Naive thymus-derived CD4-positive, alpha-beta T cell (primary cell): ENCODE results near the gene PMP22. TPM values are rescaled to one million over a fixed set of nuclear protein-coding genes. Genes with fewer than 3 reads are reported as not detected.
"Not testable (repeated sequence)": the region's sequence is repeated elsewhere in the genome, so short reads cannot be mapped to it uniquely, and the experiment has no call there.

Source experiments
- ATAC-seq: fragments of 150-1000 bp; cut with Tn5 transposase; 2 replicates; pipeline ENCODE4 v1.10.0; 2021; ENCODE audit warnings: mild to moderate bottlenecking, moderate library complexity
- CTCF ChIA-PET: fragments of 350-600 bp; sonication (Branson Sonifier 250); formaldehyde crosslinking; loops from one replicate; lab custom pipeline; 2021; ENCODE audit warnings: antibody characterized with exemption; lab: Charles Lee
- POLR2A ChIA-PET: fragments of 350-600 bp; sonication (Branson Sonifier 250); formaldehyde crosslinking; loops from one replicate; lab custom pipeline; 2021; ENCODE audit warnings: antibody characterized with exemption, inconsistent platforms; lab: Charles Lee
- DNase-seq, 9 donors: peaks; one replicate each; pipeline versions ENCODE4 v3.0.0 to v3.0.0-alpha.2; 2020 to 2022; ENCODE audit warnings: mixed read lengths in 1 of 9
- H3K27ac ChIP-seq: one replicate; pipeline ENCODE4 v1.7.0; 2013; ENCODE audit warnings: mild to moderate bottlenecking, low read depth, low read length, moderate library complexity
- H3K27me3 ChIP-seq, 2 donors: one replicate each; pipeline ENCODE4 v1.7.0; 2013; ENCODE audit warnings: low read length in 2 of 2, mild to moderate bottlenecking in 2 of 2, moderate library complexity in 2 of 2; ENCODE audit not compliant: control insufficient read depth in 2 of 2, insufficient read depth in 2 of 2
- H3K36me3 ChIP-seq, 3 experiments: 1 replicate in 2 of 3; 2 replicates in 1 of 3; pipeline ENCODE4 v1.7.0; 2013; ENCODE audit warnings: low read length in 3 of 3, mild to moderate bottlenecking in 3 of 3, moderate library complexity in 1 of 3; ENCODE audit not compliant: insufficient read depth in 3 of 3, control insufficient read depth in 2 of 3
- H3K4me1 ChIP-seq, 2 donors: one replicate each; pipeline ENCODE4 v1.7.0; 2013; ENCODE audit warnings: low read length in 2 of 2, mild to moderate bottlenecking in 2 of 2, moderate library complexity in 1 of 2; ENCODE audit not compliant: control insufficient read depth in 2 of 2, insufficient read depth in 2 of 2
- H3K4me3 ChIP-seq: 2 replicates; pipeline ENCODE4 v1.7.0; 2013; ENCODE audit warnings: mild to moderate bottlenecking, low read length
- H3K9me3 ChIP-seq, 3 experiments: 1 replicate in 2 of 3; 2 replicates in 1 of 3; pipeline ENCODE4 v1.7.0; 2013; ENCODE audit warnings: low read length in 3 of 3; ENCODE audit not compliant: control insufficient read depth in 2 of 3
- H3K27ac Mint-ChIP-seq, 9 donors: one replicate each; pipeline ENCODE4 v1.8.0; 2020 to 2022; ENCODE audit warnings: mixed read lengths in 9 of 9, mild to moderate bottlenecking in 8 of 9, moderate library complexity in 5 of 9, inconsistent platforms in 2 of 9
- H3K27me3 Mint-ChIP-seq, 5 donors: one replicate each; pipeline ENCODE4 v1.8.0; 2021 to 2022; ENCODE audit warnings: mixed read lengths in 5 of 5, mild to moderate bottlenecking in 1 of 5
- H3K36me3 Mint-ChIP-seq, 5 donors: one replicate each; pipeline ENCODE4 v1.8.0; 2020 to 2022; ENCODE audit warnings: mixed read lengths in 5 of 5, mild to moderate bottlenecking in 3 of 5, inconsistent platforms in 1 of 5
- H3K4me1 Mint-ChIP-seq, 7 donors: one replicate each; pipeline ENCODE4 v1.8.0; 2020 to 2022; ENCODE audit warnings: mixed read lengths in 7 of 7, mild to moderate bottlenecking in 3 of 7, inconsistent platforms in 1 of 7
- H3K4me3 Mint-ChIP-seq, 10 donors: one replicate each; pipeline ENCODE4 v1.8.0; 2020 to 2022; ENCODE audit warnings: mild to moderate bottlenecking in 10 of 10, mixed read lengths in 10 of 10, moderate library complexity in 6 of 10, inconsistent platforms in 2 of 10
- H3K9me3 Mint-ChIP-seq, 11 donors: one replicate each; pipeline ENCODE4 v1.8.0; 2020 to 2022; ENCODE audit warnings: mixed read lengths in 11 of 11, mild to moderate bottlenecking in 4 of 11, inconsistent platforms in 1 of 11, moderate library complexity in 1 of 11
- intact Hi-C, 2 donors: fragments of 100-400 bp; cut with micrococcal nuclease; formaldehyde crosslinking; loops; one replicate each; pipeline ENCODE4 v1.15.1; 2023
- polyA plus RNA-seq, 2 donors: library from polyadenylated mRNA; unstranded; fragments of 300-500 nt; fragmentation: Illumina TruSeq; gene quantifications; one replicate each; pipeline ENCODE4 v1.2.3, GENCODE V29; 2021
- total RNA-seq, 6 experiments: library from RNA in 5 of 6; stranded (reverse) in 5 of 6; gene quantifications; 1 replicate in 5 of 6; 2 replicates in 1 of 6; pipeline ENCODE4 v1.2.3 and lab custom pipeline; 2021 to 2026

Gene PMP22
- total and polyA plus RNA-seq, 7 experiments from 2014 or later = 0.40 to 2.3 (median 1.3) TPM; not detected in 3

GRCh38 chr17:15232517-15232915 is 32.6 kb downstream of the PMP22 start:
- Mint-ChIP-seq H3K27me3 (peaks cover 0 to 10% (median 5%) of the 10 kb centered on the region in 5 donors), H3K9me3 (no peaks in the 10 kb centered on the region), H3K4me1 (peaks cover 0 to 11% (median 7%) of the 10 kb centered on the region in 7 donors), H3K36me3 (no peaks in the 10 kb centered on the region), H3K27ac (no peak overlapping the region), H3K4me3 (no peak overlapping the region)
- ATAC-seq (no peak), DNase-seq (no peak)
- no peaks in the 10 kb centered on the region for H3K27me3 ChIP-seq
- H3K36me3 ChIP-seq = no peaks in the 10 kb centered on the region
- H3K27ac ChIP-seq = no peak overlapping the region
- no peaks in the 10 kb centered on the region for H3K9me3 ChIP-seq
- POLR2A ChIA-PET = no interaction called here
- H3K4me3 ChIP-seq = no peak overlapping the region
- H3K4me1 ChIP-seq = no peaks in the 10 kb centered on the region
- CTCF ChIA-PET = no interaction called here
- intact Hi-C loops = no loop called here

GRCh38 chr17:15231851-15232516 is 33.1 kb downstream of the PMP22 start:
- Mint-ChIP-seq H3K9me3 (no peaks in the 10 kb centered on the region), H3K27ac (no peak overlapping the region), H3K27me3 (peaks cover 0 to 12% (median 5%) of the 10 kb centered on the region in 5 donors), H3K4me3 (no peak overlapping the region), H3K4me1 (peaks cover 0 to 8% (median 7%) of the 10 kb centered on the region in 7 donors), H3K36me3 (no peaks in the 10 kb centered on the region)
- H3K36me3 ChIP-seq = no peaks in the 10 kb centered on the region
- ChIA-PET POLR2A (no interaction called here), CTCF (no interaction called here)
- no peaks in the 10 kb centered on the region for H3K27me3 ChIP-seq
- no peak for DNase-seq
- no peak overlapping the region for H3K27ac ChIP-seq
- H3K9me3 ChIP-seq = no peaks in the 10 kb centered on the region
- no peaks in the 10 kb centered on the region for H3K4me1 ChIP-seq
- ATAC-seq = no peak
- H3K4me3 ChIP-seq = no peak overlapping the region
- intact Hi-C loops = no loop called here

- no peak overlapping the region for H3K27ac ChIP-seq
- H3K36me3 ChIP-seq = no peaks in the 10 kb centered on the region
- no peaks in the 10 kb centered on the region for H3K4me1 ChIP-seq
- POLR2A ChIA-PET = no interaction called here
- CTCF ChIA-PET = no interaction called here
- Mint-ChIP-seq H3K4me3 (no peak overlapping the region), H3K9me3 (no peaks in the 10 kb centered on the region), H3K27ac (no peak overlapping the region), H3K36me3 (no peaks in the 10 kb centered on the region), H3K4me1 (no peaks in the 10 kb centered on the region), H3K27me3 (peaks cover 0 to 17% (median 2%) of the 10 kb centered on the region in 5 donors)
- H3K27me3 ChIP-seq = no peaks in the 10 kb centered on the region
- ATAC-seq (no peak), DNase-seq (no peak)
- intact Hi-C loops = no loop called here
- no peaks in the 10 kb centered on the region for H3K9me3 ChIP-seq
- no peak overlapping the region for H3K4me3 ChIP-seq
Observed at GRCh38 chr17:15230866-15231265, 34.3 kb downstream of the PMP22 start.

- intact Hi-C loops, H3K36me3 ChIP-seq, ATAC-seq, H3K9me3 Mint-ChIP-seq, H3K4me3 Mint-ChIP-seq, H3K36me3 Mint-ChIP-seq, CTCF ChIA-PET, H3K4me1 Mint-ChIP-seq, H3K27me3 ChIP-seq, H3K4me3 ChIP-seq, H3K9me3 ChIP-seq, H3K27ac Mint-ChIP-seq, H3K4me1 ChIP-seq, DNase-seq, POLR2A ChIA-PET, H3K27ac ChIP-seq: not testable (repeated sequence)
- peaks cover 4 to 14% (median 6%) of the 10 kb centered on the region in 5 donors for H3K27me3 Mint-ChIP-seq
Observed at GRCh38 chr17:15221827-15222226, 43.3 kb downstream of the PMP22 start.

GRCh38 chr17:15220785-15221184 is 44.3 kb downstream of the PMP22 start:
- peaks cover 0 to 7% (median 0%) of the 10 kb centered on the region in 11 donors for H3K9me3 Mint-ChIP-seq
- H3K4me1 Mint-ChIP-seq = no peaks in the 10 kb centered on the region
- no peak overlapping the region for H3K27ac ChIP-seq
- ChIA-PET CTCF (no interaction called here), POLR2A (no interaction called here)
- ATAC-seq (no peak), DNase-seq (no peak)
- no peaks in the 10 kb centered on the region for H3K36me3 ChIP-seq
- H3K36me3 Mint-ChIP-seq = no peaks in the 10 kb centered on the region
- no peaks in the 10 kb centered on the region for H3K4me1 ChIP-seq
- no peaks in the 10 kb centered on the region for H3K9me3 ChIP-seq
- H3K27ac Mint-ChIP-seq = no peak overlapping the region
- peaks cover 3 to 11% (median 5%) of the 10 kb centered on the region in 5 donors for H3K27me3 Mint-ChIP-seq
- H3K4me3 ChIP-seq = no peak overlapping the region
- no peaks in the 10 kb centered on the region for H3K27me3 ChIP-seq
- H3K4me3 Mint-ChIP-seq = no peak overlapping the region
- intact Hi-C loops = no loop called here

- no peak overlapping the region for H3K4me3 ChIP-seq
- Mint-ChIP-seq H3K27me3 (peaks cover 5 to 16% (median 14%) of the 10 kb centered on the region in 5 donors), H3K9me3 (no peaks in the 10 kb centered on the region), H3K4me3 (no peak overlapping the region), H3K36me3 (no peaks in the 10 kb centered on the region), H3K4me1 (no peaks in the 10 kb centered on the region), H3K27ac (no peak overlapping the region)
- H3K27ac ChIP-seq = no peak overlapping the region
- no peaks in the 10 kb centered on the region for H3K9me3 ChIP-seq
- intact Hi-C loops = loop anchor here in 1 of 2 donors (10.0 kb wide), 1 partner anchor 1622 kb away; no protein-coding TSS in a partner anchor
- H3K27me3 ChIP-seq = no peaks in the 10 kb centered on the region
- ChIA-PET CTCF (no interaction called here), POLR2A (no interaction called here)
- ATAC-seq (no peak), DNase-seq (no peak)
- H3K4me1 ChIP-seq = no peaks in the 10 kb centered on the region
- H3K36me3 ChIP-seq = no peaks in the 10 kb centered on the region
Observed at GRCh38 chr17:15216481-15216880, 48.6 kb downstream of the PMP22 start.
